GM12878 (cell line): ENCODE results near the gene RTN4. TPM values are rescaled to one million over a fixed set of nuclear protein-coding genes. Genes with fewer than 3 reads are reported as not detected.
A peak's percentile ranks its signal among the peaks of the same experiment; 100 is the strongest.

Experiments
- ATAC-seq: fragments of 200-7000 bp; cut with Tn5 transposase; 3 replicates; pipeline ENCODE4 v1.9.1; 2020; ENCODE audit warnings: mild to moderate bottlenecking, moderate library complexity
- BruUV-seq: library from RNA; stranded (reverse); fragments of 400-500 nt; replicated peaks from 2 replicates; lab custom pipeline; 2021; lab: Mats Ljungman, UMichigan
- CTCF ChIA-PET: fragments of 300-600 bp; sonication (Branson Sonifier 250); formaldehyde crosslinking; extraction: SDS; loops from one replicate; lab custom pipeline; 2021; ENCODE audit warnings: inconsistent platforms; lab: Yijun Ruan, JAX
- POLR2A ChIA-PET: fragments of 350-600 bp; formaldehyde crosslinking; extraction: SDS; loops from one replicate; lab custom pipeline; 2021; ENCODE audit warnings: inconsistent platforms; lab: Charles Lee
- RAD21 ChIA-PET: fragments of 300-600 bp; sonication (Branson Sonifier 250); formaldehyde crosslinking; loops from one replicate; lab custom pipeline; 2023; ENCODE audit warnings: antibody characterized with exemption; ENCODE audit not compliant: unreplicated experiment; lab: Charles Lee
- SMC1A ChIA-PET: fragments of 300-600 bp; sonication (Branson Sonifier 250); formaldehyde crosslinking; loops from one replicate; lab custom pipeline; 2023; ENCODE audit not compliant: unreplicated experiment, uncharacterized antibody; lab: Charles Lee
- DNase-seq: peaks from one replicate; pipeline ENCODE4 v3.0.0-alpha.2; 2011; ENCODE audit warnings: low read depth, low spot score
- FAIRE-seq: peaks from 3 replicates; lab custom pipeline; 2011; peaks lifted over from hg19 to GRCh38; lab: Jason Lieb, UNC
- H2AFZ ChIP-seq: 2 replicates; pipeline ENCODE4 v1.6.0; 2011; ENCODE audit warnings: low read depth, low read length, control low read depth; ENCODE audit not compliant: control insufficient read depth
- H3K27ac ChIP-seq: 2 replicates; pipeline ENCODE4 v1.5.1; 2011; ENCODE audit warnings: control low read depth; ENCODE audit not compliant: control insufficient read depth, insufficient read depth
- H3K27me3 ChIP-seq, 2 experiments: replicated peaks in 1 of 2; 2 replicates each; pipeline versions ENCODE4 v1.6.0 to v1.6.1; 2011; ENCODE audit warnings: low read length in 1 of 2; ENCODE audit not compliant: control insufficient read depth in 2 of 2, insufficient read depth in 2 of 2
- H3K36me3 ChIP-seq, 2 experiments: 2 replicates each; pipeline ENCODE4 v1.5.1; 2011; ENCODE audit warnings: low read length in 1 of 2; ENCODE audit not compliant: control insufficient read depth in 2 of 2, insufficient read depth in 2 of 2
- H3K4me1 ChIP-seq: 2 replicates; pipeline ENCODE4 v1.6.1; 2011; ENCODE audit warnings: mild to moderate bottlenecking, low read length, moderate library complexity, mixed read lengths; ENCODE audit not compliant: control insufficient read depth, insufficient read depth
- H3K4me2 ChIP-seq: 2 replicates; pipeline ENCODE4 v1.6.0; 2011; ENCODE audit warnings: control low read depth; ENCODE audit not compliant: control insufficient read depth, insufficient read depth
- H3K4me3 ChIP-seq: fragments of 200-600 bp; sonication (generic); 2 replicates; pipeline ENCODE4 v1.5.1; 2016
- H3K79me2 ChIP-seq: 2 replicates; pipeline ENCODE4 v1.6.0; 2011; ENCODE audit warnings: low read length; ENCODE audit not compliant: control insufficient read depth, insufficient read depth
- H3K9ac ChIP-seq: 2 replicates; pipeline ENCODE4 v1.8.0; 2011; ENCODE audit warnings: low read length, control low read depth, mixed read lengths; ENCODE audit not compliant: control insufficient read depth, insufficient read depth
- H3K9me3 ChIP-seq: replicated peaks from 3 replicates; pipeline ENCODE4 v1.5.1; 2011; ENCODE audit warnings: mild to moderate bottlenecking, low read length; ENCODE audit not compliant: control insufficient read depth, insufficient read depth
- H4K20me1 ChIP-seq: 2 replicates; pipeline ENCODE4 v1.6.0; 2011; ENCODE audit not compliant: control insufficient read depth, insufficient read depth
- ATF3 ChIP-seq: IDR thresholded peaks from 2 replicates; pipeline ENCODE4 v1.6.1; 2011; ENCODE audit warnings: low read depth, mild to moderate bottlenecking, low read length, moderate library complexity, borderline replicate concordance; ENCODE audit errors: extremely low read depth
- BCL3 ChIP-seq: IDR thresholded peaks from 2 replicates; pipeline ENCODE4 v1.6.1; 2011; ENCODE audit warnings: borderline replicate concordance, low read depth, mild to moderate bottlenecking, moderate library complexity, low read length; ENCODE audit not compliant: insufficient read depth, poor library complexity, severe bottlenecking
- BHLHE40 ChIP-seq, 2 experiments: fragments of 450-650 bp in 1 of 2; IDR thresholded peaks; 2 replicates each; pipeline ENCODE4 v1.6.1; 2011 to 2017; ENCODE audit warnings: low read depth in 2 of 2, borderline replicate concordance in 1 of 2, improper control_type of control experiment in 1 of 2, low read length in 1 of 2, mild to moderate bottlenecking in 1 of 2
- FOXM1 ChIP-seq: IDR thresholded peaks from 2 replicates; pipeline ENCODE4 v1.6.1; 2012; ENCODE audit warnings: low read depth, mild to moderate bottlenecking, inconsistent platforms, low read length, moderate library complexity
- NBN ChIP-seq: fragments of 450-650 bp; IDR thresholded peaks from 2 replicates; pipeline ENCODE4 v1.6.1; 2016
- NR2C1 ChIP-seq: fragments of 450-650 bp; IDR thresholded peaks from 2 replicates; pipeline ENCODE4 v1.6.1; 2017; ENCODE audit warnings: antibody characterized with exemption, mild to moderate bottlenecking, moderate library complexity
- PAX8 ChIP-seq: fragments of 450-650 bp; IDR thresholded peaks from 2 replicates; pipeline ENCODE4 v1.6.1; 2017; ENCODE audit warnings: mild to moderate bottlenecking, moderate library complexity
- RB1 ChIP-seq: fragments of 450-650 bp; formaldehyde crosslinking; IDR thresholded peaks from 2 replicates; pipeline ENCODE4 v1.6.1; 2017; ENCODE audit warnings: mild to moderate bottlenecking, borderline replicate concordance
- RCOR1 ChIP-seq: conservative IDR thresholded peaks from 2 replicates; pipeline ENCODE4 v1.6.1; 2012; ENCODE audit warnings: low read depth, low read length, improper control_type of control experiment
- RUNX3 ChIP-seq: IDR thresholded peaks from 2 replicates; pipeline ENCODE4 v1.6.1; 2012; ENCODE audit warnings: low read length, inconsistent platforms
- SMAD1 ChIP-seq: fragments of 450-650 bp; IDR thresholded peaks from 2 replicates; pipeline ENCODE4 v1.6.1; 2018; ENCODE audit warnings: mild to moderate bottlenecking, low read depth; ENCODE audit not compliant: partially characterized antibody
- STAT1 ChIP-seq: fragments of 450-650 bp; conservative IDR thresholded peaks from 2 replicates; pipeline ENCODE4 v1.6.1; 2014; ENCODE audit warnings: antibody characterized with exemption, mild to moderate bottlenecking
- TAF1 ChIP-seq: IDR thresholded peaks from 2 replicates; pipeline ENCODE4 v1.6.1; 2011; ENCODE audit warnings: mild to moderate bottlenecking, low read depth, low read length, borderline replicate concordance
- TCF3 ChIP-seq: IDR thresholded peaks from 2 replicates; pipeline ENCODE4 v1.6.1; 2012; ENCODE audit warnings: low read depth, mild to moderate bottlenecking, low read length, borderline replicate concordance; ENCODE audit not compliant: insufficient read depth
- TCF7 ChIP-seq: IDR thresholded peaks from 2 replicates; pipeline ENCODE4 v1.6.1; 2014; ENCODE audit warnings: antibody characterized with exemption, borderline replicate concordance
- WRNIP1 ChIP-seq: IDR thresholded peaks from 2 replicates; pipeline ENCODE4 v1.6.1; 2011; ENCODE audit warnings: low read depth, low read length, improper control_type of control experiment, borderline replicate concordance
- ZNF274 ChIP-seq: IDR thresholded peaks from one replicate; pipeline ENCODE4 v1.8.0; 2011; ENCODE audit not compliant: insufficient read length, insufficient read depth
- ZNF622 ChIP-seq: fragments of 450-650 bp; IDR thresholded peaks from 2 replicates; pipeline ENCODE4 v1.6.1; 2017; ENCODE audit warnings: mild to moderate bottlenecking, inconsistent platforms
- WGBS: methylation state at CpG from one replicate; pipeline ENCODE4 v1.1.6; 2016; ENCODE audit warnings: low lambda C conversion rate; ENCODE audit not compliant: insufficient replicate concordance, insufficient coverage; ENCODE audit errors: missing lambda C conversion rate; 5-methylcytosine and 5-hydroxymethylcytosine counted together
- in situ Hi-C: fragments of 300-500 bp; cut with MboI; formaldehyde crosslinking; loops from 9 replicates; pipeline ENCODE4 v1.14.3; 2018; ENCODE audit warnings: mixed read lengths
- intact Hi-C: fragments of 100-400 bp; cut with micrococcal nuclease; formaldehyde crosslinking; loops from one replicate; pipeline ENCODE4 v1.14.2; 2022; ENCODE audit not compliant: unreplicated experiment
- polyA plus RNA-seq, 11 experiments: library from polyadenylated mRNA; depleted of rRNA in 4 of 11; unstranded in 6 of 11; stranded (reverse) in 5 of 11; fragments of >200 nt; fragmentation: Nextera tagmentation in 4 of 11; fragmentation: Illumina TruSeq in 1 of 11; extraction: Ambion mirVana in 4 of 11; extraction: Trizol in 1 of 11; gene quantifications; 1 replicate in 1 of 11; 2 replicates in 10 of 11; pipeline versions ENCODE4 v1.2.1 to v1.2.3, GENCODE V29; 2011 to 2016; ENCODE audit warnings: inconsistent platforms in 2 of 11, missing spikeins in 2 of 11, low read depth in 1 of 11
- total RNA-seq, 4 experiments: library from RNA; depleted of rRNA in 3 of 4; stranded (reverse); fragments of >200 nt in 3 of 4; fragmentation: Illumina TruSeq in 1 of 4; extraction: Trizol in 1 of 4; gene quantifications; 2 replicates each; pipeline versions ENCODE4 v1.2.1 to v1.2.3, GENCODE V29; 2013 to 2021

RTN4 gene
- total and polyA plus RNA-seq, 10 of the 15 experiments (the other 5 are each of a cell fraction or from before 2014, with no cell fraction given): 56.0 to 133 (median 83.3) TPM

- WGBS: 100% methylated on average over 3 of the region's 3 CpGs
- CTCF ChIA-PET: no interaction called here
- intact Hi-C loops: no loop called here
- no peak overlapping the region for H3K4me3 ChIP-seq
- no TSS peak for BruUV-seq
- no peak overlapping the region for H3K27ac ChIP-seq
- H2AFZ ChIP-seq: no peak overlapping the region
- POLR2A ChIA-PET: no interaction called here
- no peak overlapping the region for H3K4me2 ChIP-seq
- H3K4me1 ChIP-seq: no peaks in the 10 kb centered on the region
- SMC1A ChIA-PET: interaction anchor here (0.6 to 1.5 kb wide), 2 partner anchors 9 to 347 kb away, joined by 3 read pairs; no protein-coding TSS in a partner anchor
- H3K27me3 ChIP-seq: no peaks in the 10 kb centered on the region
- in situ Hi-C loops: no loop called here
- no peaks in the 10 kb centered on the region for H4K20me1 ChIP-seq
- H3K9me3 ChIP-seq: no peaks in the 10 kb centered on the region
- H3K79me2 ChIP-seq: peaks cover 18% of the 10 kb centered on the region
- no peak for DNase-seq
- H3K9ac ChIP-seq: no peak overlapping the region
- H3K36me3 ChIP-seq: peaks cover 0 to 11% of the 10 kb centered on the region in 2 experiments; a peak in 3 of 4 replicates
- FAIRE-seq: no peak
- TF ChIP-seq TAF1: no peak
- no peak for TF ChIP-seq RUNX3
- TF ChIP-seq TCF3: no peak
- no peak for ATAC-seq
- RAD21 ChIA-PET: no interaction called here
Measured at GRCh38 chr2:54988612-54989011, 61.6 kb downstream of the RTN4 start.

GRCh38 chr2:54986264-54986663 lies 64.0 kb downstream of the RTN4 start:
- FAIRE-seq: peak; percentile 7
- no peak for TF ChIP-seq FOXM1
- no peak for TF ChIP-seq RCOR1
- TF ChIP-seq TCF7: no peak
- TF ChIP-seq ZNF274: no peak
- TF ChIP-seq BCL3: no peak
- no peak for TF ChIP-seq NBN
- no peak for TF ChIP-seq ATF3
- no peak for TF ChIP-seq ZNF622
- no peak for TF ChIP-seq BHLHE40 (IDR thresholded peaks at IDR 0.05; ENCODE audit: borderline replicate concordance in 1 of 2, low read depth in 2 of 2, low read length in 1 of 2)
- TF ChIP-seq STAT1: no peak
- no peak for TF ChIP-seq TAF1
- TF ChIP-seq PAX8: no peak
- TF ChIP-seq NR2C1: no peak
- TF ChIP-seq WRNIP1: no peak
- TF ChIP-seq RB1: no peak
- no peak for TF ChIP-seq SMAD1

More at GRCh38 chr2:54986264-54986663, 64.0 kb downstream of the RTN4 start:
- CTCF ChIA-PET: interaction anchor here (0.6 to 1.9 kb wide), 7 partner anchors 12 to 221 kb away, joined by 3 to 7 read pairs (median 4); no protein-coding TSS in a partner anchor
- intact Hi-C loops (no loop called here), in situ Hi-C loops (no loop called here)
- H3K4me2 ChIP-seq: no peak overlapping the region
- ATAC-seq: no peak
- BruUV-seq: no TSS peak
- POLR2A ChIA-PET: interaction anchor here (1.3 kb wide), 1 partner anchor 13 kb away, joined by 3 read pairs; no protein-coding TSS in a partner anchor
- 100% methylated on average over 3 of the region's 3 CpGs for WGBS
- H3K9me3 ChIP-seq: no peaks in the 10 kb centered on the region
- H4K20me1 ChIP-seq: no peaks in the 10 kb centered on the region
- H3K79me2 ChIP-seq: peaks cover 4% of the 10 kb centered on the region
- SMC1A ChIA-PET: interaction anchor here (0.9 to 1.0 kb wide), 2 partner anchors 10 to 11 kb away, joined by 3 read pairs; no protein-coding TSS in a partner anchor
- no peak for DNase-seq
- no peaks in the 10 kb centered on the region for H3K4me1 ChIP-seq
- no peak overlapping the region for H3K27ac ChIP-seq
- H3K9ac ChIP-seq: no peak overlapping the region
- H3K4me3 ChIP-seq: no peak overlapping the region
- peaks cover 0 to 12% of the 10 kb centered on the region in 2 experiments; a peak in 3 of 4 replicates for H3K36me3 ChIP-seq
- H3K27me3 ChIP-seq: no peaks in the 10 kb centered on the region
- H2AFZ ChIP-seq: no peak overlapping the region
- RAD21 ChIA-PET: interaction anchor here (1.0 to 1.4 kb wide), 2 partner anchors 9 to 86 kb away, joined by 3 read pairs; no protein-coding TSS in a partner anchor
